HepG2 (cell line): ENCODE measurements around the gene AJM1. TPM values are rescaled to one million over a fixed set of nuclear protein-coding genes. Genes with fewer than 3 reads are reported as not detected.

Experiments used
- ATRX ChIP-seq: sonication (generic); formaldehyde crosslinking; IDR thresholded peaks from 2 replicates; pipeline ENCODE4 v1.4.0; 2020; ENCODE audit warnings: missing genetic modification reagents, borderline replicate concordance
- EED ChIP-seq: sonication (generic); formaldehyde crosslinking; IDR thresholded peaks from 2 replicates; pipeline ENCODE4 v1.5.0; 2020; ENCODE audit warnings: mild to moderate bottlenecking, missing genetic modification reagents
- EP300 ChIP-seq, 3 experiments: sonication (generic) in 1 of 3; formaldehyde crosslinking in 1 of 3; IDR thresholded peaks; 2 replicates each; pipeline versions ENCODE4 v1.5.1 to v1.6.1; 2011 to 2020; ENCODE audit warnings: low read depth in 2 of 3, low read length in 2 of 3, borderline replicate concordance in 1 of 3, improper control_type of control experiment in 1 of 3, mild to moderate bottlenecking in 1 of 3, missing genetic modification reagents in 1 of 3, moderate library complexity in 1 of 3
- GABPA ChIP-seq, 2 experiments: IDR thresholded peaks; 2 replicates each; pipeline ENCODE4 v1.6.1; 2011 to 2016; ENCODE audit warnings: low read depth in 2 of 2, low read length in 1 of 2, missing biosample characterization in 1 of 2, missing genetic modification characterization in 1 of 2
- HMG20B ChIP-seq: conservative IDR thresholded peaks from 2 replicates; pipeline ENCODE4 v1.6.1; 2016; ENCODE audit warnings: missing genetic modification reagents, missing compliant biosample characterization
- KAT7 ChIP-seq: IDR thresholded peaks from 2 replicates; pipeline ENCODE4 v1.6.1; 2018; ENCODE audit warnings: borderline replicate concordance, missing compliant biosample characterization
- MIER3 ChIP-seq: IDR thresholded peaks from 2 replicates; pipeline ENCODE4 v1.6.1; 2016; ENCODE audit warnings: missing compliant biosample characterization, borderline replicate concordance
- MNT ChIP-seq: fragments of 450-650 bp; IDR thresholded peaks from 2 replicates; pipeline ENCODE4 v1.6.1; 2016
- POGK ChIP-seq: sonication (generic); formaldehyde crosslinking; conservative IDR thresholded peaks from 2 replicates; pipeline ENCODE4 v1.8.0; 2022; ENCODE audit warnings: mild to moderate bottlenecking, moderate library complexity, missing genetic modification reagents
- REPIN1 ChIP-seq: sonication (generic); formaldehyde crosslinking; IDR thresholded peaks from 2 replicates; pipeline ENCODE4 v1.8.0; 2022; ENCODE audit warnings: missing genetic modification reagents, low read depth, mild to moderate bottlenecking, borderline replicate concordance
- U2AF1 ChIP-seq: fragments of 200-400 bp; formaldehyde crosslinking; optimal IDR thresholded peaks from 2 replicates; pipeline ENCODE3; 2017; ENCODE audit warnings: mild to moderate bottlenecking, low read depth, low read length
- ZBTB33 ChIP-seq: sonication (generic); formaldehyde crosslinking; IDR thresholded peaks from 2 replicates; pipeline ENCODE4 v1.4.0; 2020; ENCODE audit warnings: missing genetic modification reagents
- ZBTB4 ChIP-seq: sonication (generic); formaldehyde crosslinking; IDR thresholded peaks from 2 replicates; pipeline ENCODE4 v1.4.0; 2020; ENCODE audit warnings: missing genetic modification reagents, mild to moderate bottlenecking, borderline replicate concordance
- ZFY ChIP-seq: sonication (generic); formaldehyde crosslinking; IDR thresholded peaks from 2 replicates; pipeline ENCODE4 v1.4.0; 2020; ENCODE audit warnings: missing genetic modification reagents
- ZKSCAN5 ChIP-seq: sonication (generic); formaldehyde crosslinking; IDR thresholded peaks from 2 replicates; pipeline ENCODE4 v1.5.1; 2020; ENCODE audit warnings: mild to moderate bottlenecking, missing genetic modification reagents
- ZNF234 ChIP-seq: sonication (generic); formaldehyde crosslinking; conservative IDR thresholded peaks from 2 replicates; pipeline ENCODE4 v1.5.1; 2020; ENCODE audit warnings: mild to moderate bottlenecking, missing genetic modification reagents
- ZNF501 ChIP-seq: sonication (generic); formaldehyde crosslinking; IDR thresholded peaks from 2 replicates; pipeline ENCODE4 v1.5.1; 2020; ENCODE audit warnings: mild to moderate bottlenecking, moderate library complexity, missing genetic modification reagents
- ZNF720 ChIP-seq: sonication (generic); formaldehyde crosslinking; IDR thresholded peaks from 2 replicates; pipeline ENCODE4 v1.4.0; 2020; ENCODE audit warnings: missing genetic modification reagents
- ZNF777 ChIP-seq: sonication (generic); formaldehyde crosslinking; IDR thresholded peaks from 2 replicates; pipeline ENCODE4 v1.4.0; 2020; ENCODE audit warnings: missing genetic modification reagents
- ZNF781 ChIP-seq: sonication (generic); formaldehyde crosslinking; IDR thresholded peaks from 2 replicates; pipeline ENCODE4 v1.5.1; 2020; ENCODE audit warnings: borderline replicate concordance, mild to moderate bottlenecking, missing genetic modification reagents; ENCODE audit errors: not compliant biosample characterization
- polyA plus RNA-seq, 8 experiments: library from polyadenylated mRNA; depleted of rRNA in 3 of 8; stranded (reverse) in 7 of 8; unstranded in 1 of 8; fragments of >200 nt; fragmentation: Illumina TruSeq in 4 of 8; extraction: Trizol in 4 of 8; gene quantifications; 2 replicates each; pipeline versions ENCODE4 v1.2.1 to v1.2.3, GENCODE V29; 2011 to 2016; ENCODE audit warnings: low read depth in 4 of 8, missing spikeins in 1 of 8, mixed read lengths in 1 of 8; ENCODE audit not compliant: insufficient read depth in 1 of 8
- total RNA-seq, 5 experiments: library from RNA; depleted of rRNA; stranded (reverse); fragments of >200 nt; fragmentation: Illumina TruSeq; extraction: Trizol; gene quantifications; 2 replicates each; pipeline ENCODE4 v1.2.3, GENCODE V29; 2016; ENCODE audit warnings: low read depth in 1 of 5

AJM1 gene
- total and polyA plus RNA-seq, 2 of the 13 experiments (the other 11 are each of a cell fraction or from before 2014, with no cell fraction given) = 1.1 to 1.2 TPM

GRCh38 chr9:136847826-136848392 is 5.6 kb downstream of the AJM1 start (continued):
- TF ChIP-seq ZNF777 (no peak; the same call in none of the 2 replicates), POGK (peak; percentile 79), ZNF781 (CRISPR knock-in tag) (no peak), EED (CRISPR knock-in tag) (0 out of 2 replicates have a peak, but pooled peaks have one; percentile 57), MNT (no peak), HMG20B (CRISPR knock-in tag) (no peak), MIER3 (peak; percentile 33; the same call in 1 of the 2 replicates), EP300 (IDR thresholded peaks at IDR 0.05; ENCODE audit: low read depth in 2 of 2, low read length in 2 of 2) (no peak), EP300 (CRISPR knock-in tag; IDR thresholded peaks at IDR 0.05; ENCODE audit: borderline replicate concordance) (0 out of 2 replicates have a peak, but pooled peaks have one; percentile 12), ZBTB33 (peak; percentile 7; the same call in 1 of the 2 replicates), ZNF234 (CRISPR knock-in tag) (peak; percentile 56; the same call in 1 of the 2 replicates), ZNF501 (CRISPR knock-in tag) (peak; percentile 84; the same call in 1 of the 2 replicates), ZNF720 (CRISPR knock-in tag) (no peak), ZFY (CRISPR knock-in tag) (peak; percentile 53), ZKSCAN5 (CRISPR knock-in tag) (no peak), U2AF1 (peak; percentile 52), REPIN1 (peak; percentile 35; the same call in 1 of the 2 replicates), ATRX (CRISPR knock-in tag) (no peak), KAT7 (0 out of 2 replicates have a peak, but pooled peaks have one; percentile 22), ZBTB4 (CRISPR knock-in tag) (no peak), GABPA (IDR thresholded peaks at IDR 0.05; ENCODE audit: low read depth, low read length) (no peak), GABPA (CRISPR knock-in tag; IDR thresholded peaks at IDR 0.05; ENCODE audit: low read depth) (no peak)
